HG03432 (cell line): ENCODE measurements around the gene ZBTB7B.

Source experiments
- ATAC-seq: cut with Tn5 transposase; IDR thresholded peaks from one replicate; pipeline ENCODE4 v1.9.1; 2021; ENCODE audit warnings: mild to moderate bottlenecking, moderate library complexity; ENCODE audit not compliant: unreplicated experiment

Gene ZBTB7B

DNA sequence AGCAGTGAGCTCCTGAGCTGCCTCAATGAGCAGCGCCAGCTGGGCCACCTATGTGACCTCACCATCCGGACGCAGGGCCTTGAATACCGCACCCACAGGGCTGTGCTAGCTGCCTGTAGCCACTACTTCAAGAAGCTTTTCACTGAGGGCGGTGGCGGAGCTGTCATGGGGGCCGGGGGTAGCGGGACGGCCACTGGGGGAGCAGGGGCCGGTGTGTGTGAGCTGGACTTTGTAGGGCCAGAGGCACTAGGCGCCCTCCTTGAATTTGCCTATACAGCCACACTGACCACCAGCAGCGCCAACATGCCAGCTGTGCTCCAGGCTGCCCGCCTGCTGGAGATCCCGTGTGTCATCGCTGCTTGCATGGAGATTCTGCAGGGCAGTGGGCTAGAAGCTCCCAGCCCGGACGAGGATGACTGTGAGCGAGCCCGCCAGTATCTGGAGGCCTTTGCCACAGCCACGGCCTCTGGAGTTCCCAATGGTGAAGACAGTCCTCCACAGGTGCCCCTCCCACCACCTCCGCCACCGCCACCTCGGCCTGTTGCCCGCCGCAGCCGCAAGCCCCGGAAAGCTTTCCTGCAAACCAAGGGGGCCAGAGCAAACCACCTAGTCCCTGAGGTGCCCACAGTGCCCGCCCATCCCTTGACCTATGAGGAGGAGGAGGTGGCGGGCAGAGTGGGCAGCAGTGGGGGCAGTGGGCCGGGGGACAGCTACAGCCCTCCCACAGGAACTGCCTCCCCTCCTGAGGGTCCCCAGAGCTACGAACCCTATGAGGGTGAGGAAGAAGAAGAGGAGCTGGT, 12.3 kb downstream of the ZBTB7B start:
- ATAC-seq: no peak

GRCh38 chr1:155015527-155016230, 13.1 kb downstream of the ZBTB7B start:
- ATAC-seq: no peak

DNA sequence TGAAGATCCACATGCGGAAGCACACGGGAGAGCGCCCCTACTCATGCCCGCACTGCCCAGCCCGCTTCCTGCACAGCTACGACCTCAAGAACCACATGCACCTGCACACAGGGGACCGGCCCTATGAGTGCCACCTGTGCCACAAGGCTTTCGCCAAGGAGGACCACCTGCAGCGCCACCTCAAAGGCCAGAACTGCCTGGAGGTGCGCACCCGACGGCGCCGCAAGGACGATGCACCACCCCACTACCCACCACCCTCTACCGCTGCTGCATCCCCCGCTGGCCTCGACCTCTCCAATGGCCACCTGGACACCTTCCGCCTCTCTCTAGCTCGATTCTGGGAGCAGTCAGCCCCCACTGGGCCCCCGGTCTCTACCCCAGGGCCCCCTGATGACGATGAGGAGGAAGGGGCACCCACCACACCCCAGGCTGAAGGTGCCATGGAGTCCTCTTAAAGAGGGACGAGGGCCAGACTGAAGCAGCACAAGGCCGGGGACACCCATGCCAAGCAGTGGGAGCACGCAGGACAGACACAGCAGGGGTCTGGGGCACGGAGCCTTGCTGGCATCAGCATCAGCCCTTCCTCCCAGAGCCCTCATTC, 13.7 kb downstream of the ZBTB7B start:
- no peak for ATAC-seq

DNA sequence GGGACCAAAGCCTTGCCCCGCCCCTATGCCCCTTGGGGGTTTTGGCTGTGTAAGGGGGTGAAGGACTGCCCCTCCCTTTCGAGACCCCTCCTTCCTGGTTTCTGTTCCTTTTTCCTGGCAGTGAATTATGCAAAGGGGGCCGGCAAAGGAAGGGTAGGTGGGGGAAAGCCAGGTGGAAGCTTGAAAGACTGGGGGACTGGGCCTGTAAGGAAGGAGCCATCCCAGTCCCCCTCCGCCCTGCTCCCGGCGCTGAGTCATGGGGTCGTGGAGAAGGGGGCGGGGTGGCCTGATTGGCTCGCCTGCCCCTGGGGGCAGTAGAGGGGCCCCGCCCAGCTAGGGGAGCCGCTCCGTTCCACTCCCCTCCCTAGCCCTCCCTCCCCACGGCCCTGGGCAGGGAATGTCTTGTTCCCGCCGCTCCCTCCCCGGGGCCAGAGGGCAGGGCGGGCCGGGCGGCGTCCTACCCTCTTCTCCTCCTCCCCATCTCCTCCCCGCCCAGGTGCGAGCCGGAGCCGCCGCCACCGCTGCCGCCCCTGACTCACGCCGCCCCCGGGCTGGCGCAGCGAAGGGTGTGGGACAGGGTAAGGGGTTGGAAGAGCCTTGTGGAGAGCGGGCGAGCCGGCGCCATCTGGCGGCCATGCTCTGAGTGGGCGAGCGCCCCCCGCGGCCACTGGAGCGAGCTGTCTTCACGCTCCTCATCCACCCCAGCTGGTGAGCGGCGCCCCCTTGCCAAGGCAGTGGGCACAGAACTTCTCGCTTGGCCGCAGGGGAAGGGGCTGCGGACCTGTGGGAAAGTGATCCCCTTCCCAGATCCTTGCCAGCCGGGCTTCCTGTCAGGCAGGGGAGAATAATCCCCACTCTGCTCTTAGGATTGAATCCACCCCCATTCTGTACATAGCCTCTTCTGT, 14.7 kb downstream of the ZBTB7B start:
- ATAC-seq: peak; percentile 87

DNA sequence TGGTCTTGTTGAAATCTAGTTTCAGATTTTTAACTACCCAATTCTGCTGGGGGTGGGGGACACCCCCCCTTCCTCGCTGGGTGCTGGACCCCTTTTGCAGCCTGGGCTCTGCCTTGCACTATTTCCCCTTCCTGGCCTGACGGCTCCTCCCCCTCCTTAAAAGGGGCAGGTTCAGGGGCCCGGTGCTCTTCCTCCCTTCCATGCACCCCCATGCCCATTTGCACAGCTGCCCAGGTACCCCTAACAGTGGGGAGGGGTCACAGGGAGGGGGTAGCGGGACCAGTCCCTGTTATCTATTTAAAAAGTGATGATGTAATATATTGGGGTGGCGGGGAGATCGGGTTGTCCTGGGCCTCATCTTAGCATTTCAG, 15.3 kb downstream of the ZBTB7B start:
- peak; percentile 8 for ATAC-seq

- ATAC-seq: no peak
These were observed 16.2 kb downstream of the ZBTB7B start for GRCh38 chr1:155018617-155019348.

DNA sequence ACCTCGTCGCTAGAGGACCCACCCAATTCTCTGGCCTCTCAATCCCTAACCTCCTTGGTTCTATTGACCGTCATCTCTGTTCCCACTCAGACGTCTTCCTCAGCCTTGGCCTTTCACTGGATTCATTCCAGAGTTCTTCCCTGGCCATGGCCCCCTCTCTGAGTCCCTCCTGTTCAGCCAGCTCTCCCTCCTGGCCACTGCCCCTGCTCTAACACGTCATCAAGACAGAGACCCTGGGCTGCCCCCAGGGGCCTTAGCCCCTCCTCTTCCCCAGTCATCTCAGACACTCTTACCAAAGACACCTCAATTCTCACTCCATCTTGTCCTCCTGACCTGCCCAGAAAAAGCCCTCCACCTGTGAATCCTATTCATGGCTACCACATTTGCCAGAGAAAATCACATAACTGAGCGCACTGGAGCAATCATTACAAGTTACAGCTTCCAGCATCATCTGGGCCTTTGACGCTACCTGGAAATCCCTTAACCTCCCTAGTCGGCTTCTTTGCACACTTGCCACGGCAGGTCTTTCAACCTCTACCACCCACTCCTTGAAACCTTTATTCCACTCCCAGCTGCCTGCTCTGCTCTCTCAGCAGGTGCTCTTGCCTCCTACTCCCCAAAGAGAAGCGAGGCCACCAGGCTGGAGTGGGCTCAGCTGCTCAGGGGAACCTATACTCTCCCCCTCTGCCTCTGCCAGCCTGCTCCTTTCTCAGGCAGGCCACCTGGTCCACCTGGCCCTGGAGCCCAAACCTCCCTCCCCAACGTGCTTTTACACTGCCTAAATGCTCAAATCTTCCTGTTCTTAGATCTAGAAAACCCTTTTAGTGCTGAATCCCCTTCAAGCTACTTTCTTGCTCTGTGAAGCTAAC, 17.0 kb downstream of the ZBTB7B start:
- no peak for ATAC-seq

DNA sequence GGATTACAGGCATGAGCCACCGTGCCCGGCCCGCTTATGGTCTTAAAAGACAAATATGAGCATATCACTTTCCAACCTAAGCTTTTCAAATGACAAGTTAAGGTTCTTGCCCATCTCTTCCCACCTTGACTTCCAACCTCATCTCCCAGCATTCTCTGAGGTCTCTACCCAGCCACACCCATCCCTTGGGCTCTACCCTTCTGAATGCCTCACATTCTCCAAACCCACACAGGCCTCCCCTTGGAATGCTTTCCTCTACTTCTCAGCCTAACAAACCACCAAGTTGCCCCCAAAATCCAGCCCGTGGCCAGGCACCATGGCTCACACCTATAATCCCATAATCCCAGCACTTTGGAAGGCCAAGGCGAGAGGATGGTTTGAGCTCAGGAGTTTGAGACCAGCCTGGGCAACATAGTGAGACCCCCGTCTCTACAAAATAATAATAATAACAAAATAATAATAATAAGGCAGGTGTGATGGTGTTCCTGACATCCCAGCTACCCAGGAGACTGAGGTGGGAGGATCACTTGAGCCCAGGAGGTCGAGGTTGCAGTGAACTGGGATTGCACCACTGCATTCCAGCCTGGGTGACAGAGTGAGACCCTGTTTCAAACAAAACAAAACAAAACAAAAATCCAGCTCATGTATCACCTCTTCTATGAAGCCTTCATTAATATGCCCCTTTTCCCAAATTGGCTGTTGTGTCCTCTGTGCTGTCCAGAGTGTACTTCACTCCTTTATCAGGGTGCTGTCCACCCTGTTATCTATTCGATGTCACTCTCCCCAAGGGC, 19.7 kb downstream of the ZBTB7B start:
- no peak for ATAC-seq

DNA sequence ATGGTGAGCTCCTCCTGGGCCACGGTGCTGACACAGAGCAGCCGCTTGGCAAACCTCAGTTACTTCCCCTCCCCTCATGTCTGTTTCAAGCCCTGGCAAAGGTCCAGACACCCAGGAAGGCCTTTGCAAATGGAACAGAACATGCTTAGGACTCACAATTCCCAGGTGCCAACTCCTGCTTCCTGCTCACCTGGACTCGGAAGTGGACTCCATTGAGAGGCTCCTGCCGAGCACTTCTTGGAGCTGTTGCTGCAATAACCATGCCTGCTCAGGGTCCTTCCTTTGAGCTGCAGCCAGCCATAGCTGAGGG, 20.3 kb downstream of the ZBTB7B start:
- no peak for ATAC-seq

- ATAC-seq: no peak
These were observed 21.0 kb downstream of the ZBTB7B start for GRCh38 chr1:155023627-155024026.

- no peak for ATAC-seq
These were observed 21.7 kb downstream of the ZBTB7B start for GRCh38 chr1:155024315-155024714.

- ATAC-seq: no peak
These were observed 23.6 kb downstream of the ZBTB7B start for GRCh38 chr1:155026154-155026553.

- no peak for ATAC-seq
These were observed 24.0 kb downstream of the ZBTB7B start for GRCh38 chr1:155026588-155026987.

DNA sequence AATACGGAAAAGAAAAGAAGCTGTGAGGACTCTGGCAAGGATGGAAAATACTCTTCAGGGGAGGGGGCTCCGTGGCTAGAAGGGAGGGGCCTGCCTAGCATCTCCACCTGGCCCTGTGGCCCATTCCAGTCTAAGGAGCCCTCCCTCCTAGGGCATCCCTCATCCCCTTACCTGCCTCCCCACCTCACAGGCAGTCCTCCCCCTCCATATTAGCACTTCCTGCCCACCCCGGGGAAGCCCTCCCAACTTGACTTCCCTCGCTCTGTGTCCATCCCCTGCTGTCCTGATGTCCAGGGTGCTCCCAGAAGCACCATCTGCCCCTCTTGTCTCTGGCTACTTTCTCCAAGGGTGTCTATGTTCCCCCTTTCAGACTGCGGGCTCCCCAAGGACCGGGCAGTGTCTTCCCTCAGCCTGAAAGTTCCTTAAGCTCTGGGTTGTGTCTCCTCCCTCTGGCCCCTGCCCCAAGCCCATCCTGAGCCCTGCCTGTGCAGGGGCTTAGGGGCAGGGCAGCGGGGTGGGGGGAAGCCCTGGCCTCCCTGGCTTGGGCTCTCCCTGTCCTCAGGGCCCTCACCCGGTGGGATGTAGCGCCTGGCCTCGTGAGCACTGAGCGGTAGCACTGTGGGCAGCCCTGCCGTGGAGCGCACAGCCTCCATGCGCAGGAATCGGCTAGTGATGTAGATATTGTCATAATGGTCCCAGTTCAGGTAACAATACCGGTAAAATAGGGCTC, 27.1 kb downstream of the ZBTB7B start:
- no peak for ATAC-seq

GRCh38 chr1:155030243-155030795, 27.7 kb downstream of the ZBTB7B start:
- ATAC-seq: no peak

- ATAC-seq: no peak
These were observed 28.3 kb downstream of the ZBTB7B start for GRCh38 chr1:155030899-155031298.

DNA sequence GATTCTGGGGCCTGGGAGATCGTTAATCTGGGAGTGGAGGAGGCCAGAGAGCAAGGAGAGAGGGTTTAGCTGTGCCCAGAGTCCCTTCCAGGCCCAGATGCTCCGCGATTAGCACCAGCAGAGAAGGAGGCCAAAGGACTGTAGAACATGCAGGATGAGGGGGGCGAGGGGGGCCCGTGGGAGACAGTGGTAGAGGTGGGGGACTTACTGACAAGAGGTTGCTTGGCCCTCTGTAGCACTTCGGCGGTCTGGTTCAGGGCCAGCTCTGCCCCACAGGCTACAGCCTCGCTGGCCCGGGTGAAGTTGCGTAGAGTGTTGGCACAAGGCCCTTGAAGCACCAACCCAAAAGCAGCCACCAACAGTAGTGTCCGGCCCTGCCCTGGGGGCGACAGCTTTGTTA, 30.3 kb downstream of the ZBTB7B start:
- ATAC-seq: no peak

GRCh38 chr1:155033524-155033923, 30.9 kb downstream of the ZBTB7B start, which contains the start of the genes DCST1 and DCST2:
Gene DCST1, plus strand, starts transcription at chr1:155033824. Its CDS starts 213 bp downstream, at chr1:155034037.
Gene DCST2, minus strand, starts transcription at chr1:155033781. Its CDS starts 80 bp downstream, at chr1:155033701.
- no peak for ATAC-seq
